Germinal center (tissue), 1 donor: ENCODE data around the gene KIF6.

Source experiments
- DNase-seq: peaks from one replicate; pipeline ENCODE4 v3.0.0; 2012; ENCODE audit warnings: mixed read lengths, low spot score

KIF6 gene

GRCh38 chr6:39380837-39381549 is 344.2 kb downstream of the KIF6 start:
- DNase-seq = no peak

DNA sequence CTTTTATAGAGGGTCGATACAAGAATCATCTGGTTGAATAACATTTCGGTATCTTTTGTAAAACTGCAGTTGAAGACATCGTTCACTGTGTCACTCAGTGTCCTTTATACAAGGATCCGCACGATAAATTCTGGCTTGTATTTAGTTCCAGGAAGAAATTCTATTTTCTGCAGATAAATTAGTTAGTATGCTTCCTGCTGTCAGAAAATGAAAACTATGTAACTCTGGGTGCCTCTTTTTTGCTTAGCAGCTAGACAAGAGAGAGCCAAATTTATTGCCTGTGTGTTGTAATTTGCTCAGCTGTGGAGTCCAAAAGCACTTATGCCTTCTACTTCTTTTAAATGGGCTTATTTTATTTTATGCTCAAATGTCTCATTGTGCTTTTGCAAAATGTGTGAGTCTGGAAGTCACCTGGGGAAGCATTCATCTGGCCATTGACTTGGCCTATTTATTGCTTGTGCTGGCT is 346.2 kb downstream of the KIF6 start:
- DNase-seq = no peak

DNA sequence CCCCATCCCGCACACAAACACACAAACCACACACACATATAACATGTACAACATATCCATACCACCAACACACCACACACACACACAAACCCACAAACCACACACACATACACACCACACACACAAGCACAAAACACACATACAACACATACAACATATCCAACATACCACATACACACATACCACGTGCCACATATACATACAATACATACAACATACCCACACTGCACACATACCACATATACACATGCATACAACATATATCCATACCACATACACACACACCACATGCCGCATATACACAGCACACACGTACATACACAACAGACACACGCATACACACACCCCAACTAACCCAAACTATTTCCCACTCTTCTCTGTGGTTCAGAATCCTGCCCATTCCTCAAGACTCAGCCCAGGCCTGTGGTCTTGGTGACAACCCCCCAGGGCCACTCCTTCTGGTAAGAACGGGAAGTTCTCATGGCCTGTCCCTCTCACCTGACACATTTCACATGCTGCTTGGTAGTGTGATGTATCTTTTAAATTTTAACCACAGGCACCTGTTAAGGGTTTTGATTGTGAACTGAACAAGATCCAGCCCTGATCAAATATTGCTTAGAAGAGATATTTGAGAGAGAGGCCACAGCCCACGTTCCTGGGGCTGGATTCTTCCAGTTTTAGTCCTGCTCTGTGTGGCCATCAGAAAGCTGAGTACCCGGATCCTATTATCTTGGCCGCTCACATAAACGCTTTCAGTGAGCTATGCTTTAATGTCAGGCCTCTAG is 346.8 kb downstream of the KIF6 start:
- DNase-seq = no peak

GRCh38 chr6:39377539-39377950 is 347.7 kb downstream of the KIF6 start:
- DNase-seq = no peak

DNA sequence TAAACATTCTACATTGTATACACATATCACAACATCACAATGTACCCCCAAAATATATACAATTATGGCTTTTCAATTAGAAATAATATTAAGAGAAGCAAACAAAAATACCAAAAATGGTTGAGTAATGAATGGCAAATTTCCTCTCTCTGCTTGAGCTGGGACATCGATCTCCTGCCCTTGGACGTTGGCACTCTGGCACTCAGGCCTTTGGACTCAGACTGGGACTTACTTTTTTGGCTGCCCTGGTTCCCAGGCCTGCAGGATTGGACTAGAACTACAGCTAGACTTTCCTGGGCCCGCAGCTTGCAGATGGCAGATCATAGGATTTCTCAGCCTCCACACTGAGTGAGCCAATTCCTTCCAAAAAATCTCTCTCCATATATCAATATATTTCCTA is 349.8 kb downstream of the KIF6 start:
- DNase-seq = no peak

GRCh38 chr6:39370390-39370789 is 354.8 kb downstream of the KIF6 start:
- no peak for DNase-seq

GRCh38 chr6:39369987-39370386 is 355.2 kb downstream of the KIF6 start:
- no peak for DNase-seq

- DNase-seq = no peak
Measured at GRCh38 chr6:39367700-39368099, 357.5 kb downstream of the KIF6 start.

GRCh38 chr6:39366931-39367618 is 358.1 kb downstream of the KIF6 start:
- no peak for DNase-seq

- no peak for DNase-seq
Measured at GRCh38 chr6:39365281-39366074, 359.7 kb downstream of the KIF6 start.

DNA sequence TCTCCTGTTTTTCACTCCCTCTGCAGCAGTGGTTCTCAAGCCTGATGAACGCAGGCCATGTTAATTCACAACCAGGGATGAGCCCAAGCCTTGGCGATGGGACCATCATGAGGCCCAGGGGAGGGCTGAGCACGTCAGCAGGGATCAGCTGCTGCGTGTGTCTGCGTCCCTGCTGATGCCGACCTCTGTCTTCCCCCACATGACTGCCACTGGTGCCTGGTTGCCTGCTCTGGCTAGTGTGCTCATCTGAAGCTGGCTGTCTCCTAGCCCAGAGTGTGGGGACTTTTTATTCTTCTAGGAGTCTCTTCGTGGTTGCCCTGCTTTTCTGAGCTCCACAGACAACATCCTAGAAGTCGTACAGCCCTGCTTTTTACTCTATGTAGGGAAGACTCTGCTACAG is 361.9 kb downstream of the KIF6 start:
- no peak for DNase-seq

DNA sequence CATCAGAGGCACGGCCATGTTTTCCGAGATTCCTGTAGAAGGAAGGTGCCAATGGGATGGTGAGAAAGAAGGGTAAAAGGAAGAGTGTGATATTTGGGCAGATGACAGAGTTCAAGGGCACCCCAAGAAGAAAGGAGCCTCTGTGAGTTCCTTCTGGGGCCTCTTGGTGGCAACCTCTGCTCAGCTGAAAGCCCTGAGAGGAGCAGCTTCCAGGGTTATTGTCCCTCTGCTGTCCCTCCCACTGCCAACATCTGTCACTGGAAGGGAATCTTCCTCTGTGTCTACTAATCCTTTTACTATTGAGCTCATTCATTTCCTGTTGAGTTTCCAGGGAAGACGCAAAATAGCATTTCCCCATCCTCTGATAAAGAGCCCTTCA is 362.7 kb downstream of the KIF6 start:
- DNase-seq = no peak

- DNase-seq = peak; percentile 68
Measured at GRCh38 chr6:39361657-39362486, 363.3 kb downstream of the KIF6 start.

- no peak for DNase-seq
Measured at GRCh38 chr6:39360378-39360777, 364.8 kb downstream of the KIF6 start.

DNA sequence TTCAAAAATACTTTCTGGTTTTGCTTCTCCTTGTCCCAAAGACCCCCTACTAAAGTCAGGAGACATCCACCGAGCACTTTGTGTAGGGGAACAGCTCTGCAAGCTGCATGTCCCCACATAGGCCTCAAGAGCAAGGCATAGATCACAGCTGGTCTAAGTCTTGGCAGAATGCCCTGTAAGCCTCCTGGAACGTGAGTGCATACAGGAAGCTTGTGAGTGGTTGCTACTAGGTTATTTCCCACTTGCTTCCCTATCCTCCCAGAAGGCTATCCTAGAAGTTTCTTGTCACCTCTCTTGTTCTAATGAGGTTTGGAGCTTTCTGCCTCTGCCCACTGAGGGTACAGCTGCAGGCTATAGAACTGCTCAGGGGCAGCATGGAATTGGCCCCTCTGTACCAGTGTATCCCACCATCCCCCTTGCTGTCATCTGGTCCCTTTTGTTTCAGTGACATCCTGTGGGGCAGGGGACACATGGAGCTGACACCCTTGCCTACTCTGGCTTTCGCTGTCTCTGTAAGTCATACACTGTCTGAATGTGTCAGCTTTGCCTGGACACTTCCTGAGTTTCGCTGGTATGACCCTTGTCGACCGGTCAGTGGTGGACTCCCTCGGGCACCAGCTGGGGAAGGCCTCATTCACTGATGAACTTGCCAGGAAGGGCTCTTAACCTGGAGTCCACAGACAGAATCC is 367.1 kb downstream of the KIF6 start:
- no peak for DNase-seq

GRCh38 chr6:39353698-39354315 is 371.4 kb downstream of the KIF6 start:
- DNase-seq = no peak

DNA sequence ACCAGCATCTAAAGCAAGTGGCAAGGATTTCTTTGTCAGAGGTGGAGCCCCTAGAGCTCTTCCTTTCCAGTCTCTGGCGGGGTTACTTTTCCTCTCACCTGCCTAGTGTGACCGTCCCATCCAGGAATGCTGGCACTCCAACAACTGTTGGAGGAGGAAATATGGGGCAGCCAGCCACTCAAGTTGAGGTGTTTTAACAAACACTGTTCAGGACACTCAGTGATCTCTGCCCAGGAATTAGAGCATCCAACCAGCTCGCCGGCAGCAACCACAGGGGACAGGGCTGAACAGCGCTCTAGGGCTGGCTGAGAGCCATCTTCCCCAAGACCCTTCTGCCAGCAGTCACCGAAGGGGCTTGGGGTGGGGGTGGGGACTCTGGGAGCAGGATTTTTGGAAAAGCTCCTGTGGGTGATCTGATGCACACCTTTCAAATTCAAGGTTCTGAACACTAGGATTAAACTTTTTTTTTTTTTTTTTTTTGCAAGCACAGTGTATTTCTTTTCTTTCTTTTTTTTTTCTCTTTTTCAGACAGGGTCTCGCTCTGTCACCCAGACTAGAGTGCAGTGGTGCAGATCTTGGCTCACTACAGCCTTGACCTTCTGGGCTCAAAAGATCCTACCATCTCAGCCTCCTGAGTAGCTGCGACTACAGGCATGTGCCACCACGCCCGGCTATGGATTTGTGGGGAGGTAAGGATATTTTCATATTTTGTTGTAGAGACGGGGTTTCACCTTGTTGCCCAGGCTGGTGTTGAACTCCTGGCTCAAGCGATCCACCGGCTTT is 374.3 kb downstream of the KIF6 start:
- no peak for DNase-seq

DNA sequence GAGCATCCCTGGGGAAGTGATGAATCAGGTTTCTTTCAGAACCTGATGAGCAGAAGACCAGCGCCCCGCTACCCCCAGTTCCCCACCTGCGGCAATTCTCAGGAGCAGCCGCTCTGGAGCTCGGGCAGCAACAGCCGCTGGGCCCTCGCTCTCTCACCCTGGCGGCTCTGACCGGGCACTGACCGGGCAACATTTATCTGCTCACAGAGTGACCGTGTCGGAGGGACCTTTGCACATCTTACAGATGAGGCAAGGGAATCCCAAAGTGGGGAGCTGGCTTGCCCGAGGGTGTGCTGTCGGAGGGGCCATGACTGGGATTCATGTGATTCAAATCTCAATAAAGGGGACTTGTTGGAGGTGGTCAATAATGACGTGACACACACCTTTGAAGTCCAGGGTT is 376.5 kb downstream of the KIF6 start:
- no peak for DNase-seq

- peak; percentile 72 for DNase-seq
Measured at GRCh38 chr6:39347906-39348585, 377.2 kb downstream of the KIF6 start.
